HuH-7.5 (cell line): ENCODE data around the gene YY1AP1.
A peak's percentile ranks its signal among the peaks of the same experiment; 100 is the strongest.
"Not testable (repeated sequence)": the region's sequence is repeated elsewhere in the genome, so short reads cannot be mapped to it uniquely, and the experiment has no call there.

Experiments used
- DNase-seq: peaks from one replicate; pipeline ENCODE4 v3.0.0; 2011; ENCODE audit warnings: low spot score

YY1AP1 gene, protein sequence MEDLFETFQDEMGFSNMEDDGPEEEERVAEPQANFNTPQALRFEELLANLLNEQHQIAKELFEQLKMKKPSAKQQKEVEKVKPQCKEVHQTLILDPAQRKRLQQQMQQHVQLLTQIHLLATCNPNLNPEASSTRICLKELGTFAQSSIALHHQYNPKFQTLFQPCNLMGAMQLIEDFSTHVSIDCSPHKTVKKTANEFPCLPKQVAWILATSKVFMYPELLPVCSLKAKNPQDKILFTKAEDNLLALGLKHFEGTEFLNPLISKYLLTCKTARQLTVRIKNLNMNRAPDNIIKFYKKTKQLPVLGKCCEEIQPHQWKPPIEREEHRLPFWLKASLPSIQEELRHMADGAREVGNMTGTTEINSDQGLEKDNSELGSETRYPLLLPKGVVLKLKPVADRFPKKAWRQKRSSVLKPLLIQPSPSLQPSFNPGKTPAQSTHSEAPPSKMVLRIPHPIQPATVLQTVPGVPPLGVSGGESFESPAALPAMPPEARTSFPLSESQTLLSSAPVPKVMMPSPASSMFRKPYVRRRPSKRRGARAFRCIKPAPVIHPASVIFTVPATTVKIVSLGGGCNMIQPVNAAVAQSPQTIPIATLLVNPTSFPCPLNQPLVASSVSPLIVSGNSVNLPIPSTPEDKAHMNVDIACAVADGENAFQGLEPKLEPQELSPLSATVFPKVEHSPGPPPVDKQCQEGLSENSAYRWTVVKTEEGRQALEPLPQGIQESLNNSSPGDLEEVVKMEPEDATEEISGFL

DNA sequence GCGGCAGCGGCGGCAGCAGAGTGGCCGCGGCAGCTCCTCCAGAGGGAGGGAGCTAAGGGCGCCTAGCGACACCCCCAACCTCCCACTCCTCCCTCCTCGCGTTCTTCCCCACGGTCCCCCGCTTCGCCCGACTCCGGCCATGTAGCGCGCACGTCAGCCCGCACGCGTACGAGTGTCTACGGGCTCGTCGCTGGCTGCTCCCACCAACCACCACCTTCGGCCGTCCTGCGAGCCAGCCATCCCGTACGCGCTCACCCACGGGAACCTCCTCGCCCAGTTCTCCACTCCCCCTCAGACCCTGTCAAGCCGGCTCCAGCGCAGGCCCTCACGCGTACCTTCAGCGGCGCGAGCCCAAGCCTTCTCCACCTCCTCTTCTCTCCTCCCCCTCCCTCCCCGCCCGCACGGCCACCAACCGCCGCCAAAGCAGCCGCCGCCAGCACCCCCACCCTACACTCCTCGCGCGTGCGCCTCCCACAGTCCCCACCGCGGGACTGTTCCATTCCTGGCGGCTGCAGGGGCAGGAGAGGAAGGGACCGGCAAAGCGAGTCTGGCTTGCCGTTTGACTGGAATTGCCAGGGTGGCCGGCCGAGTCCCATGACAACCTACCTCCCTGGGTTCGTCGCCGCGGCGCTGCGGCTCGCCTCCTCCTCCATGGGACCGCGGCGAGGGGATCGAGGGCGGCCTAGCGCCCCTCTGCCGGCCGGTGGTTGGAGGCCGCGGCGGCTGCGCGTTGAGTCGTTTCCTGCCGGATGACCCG lies at the start of gene YY1AP1:
YY1AP1 (minus strand) TSS at position 451 of the 757 bp plus-strand sequence. CDS start 8,338 bp downstream, outside the sequence.
- DNase-seq, result peak; percentile 94

DNA sequence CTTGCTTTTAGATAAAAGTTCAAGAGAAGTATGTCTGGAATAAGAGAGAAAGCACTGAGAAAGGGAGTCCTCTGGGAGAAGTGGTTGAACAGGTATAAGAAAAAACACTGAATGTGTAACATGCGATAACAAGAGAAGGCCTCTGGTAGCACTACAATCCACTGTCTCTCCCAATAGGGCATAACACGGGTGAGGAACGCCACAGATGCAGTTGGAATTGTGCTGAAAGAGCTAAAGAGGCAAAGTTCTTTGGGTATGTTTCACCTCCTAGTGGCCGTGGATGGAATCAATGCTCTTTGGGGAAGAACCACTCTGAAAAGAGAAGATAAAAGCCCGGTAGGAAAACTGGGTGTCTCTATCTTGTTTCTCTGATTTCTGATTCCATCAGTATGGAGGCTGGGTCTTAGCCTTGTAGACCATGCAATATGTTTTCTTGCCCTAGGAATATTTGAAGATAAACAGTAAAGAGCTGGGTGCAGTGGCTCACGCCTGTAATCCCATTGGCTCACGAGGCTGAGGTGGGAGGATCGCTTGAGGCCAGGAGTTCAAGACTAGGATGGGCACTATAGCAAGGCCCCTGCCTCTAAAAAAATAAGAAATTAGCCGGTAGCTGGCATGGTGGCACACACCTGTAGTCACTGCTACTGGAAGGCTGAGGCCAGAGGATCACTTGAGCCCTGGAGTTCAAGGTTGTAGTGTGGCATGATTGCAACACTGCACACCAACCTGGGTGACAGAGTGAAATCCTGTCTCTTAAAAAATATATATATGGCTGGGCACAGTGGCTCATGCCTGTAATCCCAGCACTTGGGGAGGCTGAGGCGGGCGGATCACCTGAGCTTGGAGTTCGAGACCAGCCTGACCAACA lies 40.7 kb upstream of the YY1AP1 start:
- peak; percentile 25 for DNase-seq

DNA sequence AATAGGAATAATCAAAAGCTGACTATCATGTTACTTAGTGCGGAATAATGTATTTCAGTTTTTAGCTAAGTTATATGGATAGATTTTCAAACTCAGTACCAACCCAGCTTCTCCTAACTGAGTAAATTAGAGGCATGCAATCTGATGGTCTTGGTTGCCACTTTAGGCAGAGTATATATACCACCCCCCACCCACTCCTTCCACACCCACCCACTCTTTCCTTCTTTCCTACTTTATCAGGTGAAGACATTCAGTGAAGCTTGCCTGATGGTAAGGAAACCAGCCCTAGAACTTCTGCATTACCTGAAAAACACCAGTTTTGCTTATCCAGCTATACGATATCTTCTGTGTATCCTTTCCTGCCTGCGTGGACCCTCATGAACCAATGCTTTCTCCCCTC lies 36.6 kb upstream of the YY1AP1 start:
- DNase-seq, result no peak

DNA sequence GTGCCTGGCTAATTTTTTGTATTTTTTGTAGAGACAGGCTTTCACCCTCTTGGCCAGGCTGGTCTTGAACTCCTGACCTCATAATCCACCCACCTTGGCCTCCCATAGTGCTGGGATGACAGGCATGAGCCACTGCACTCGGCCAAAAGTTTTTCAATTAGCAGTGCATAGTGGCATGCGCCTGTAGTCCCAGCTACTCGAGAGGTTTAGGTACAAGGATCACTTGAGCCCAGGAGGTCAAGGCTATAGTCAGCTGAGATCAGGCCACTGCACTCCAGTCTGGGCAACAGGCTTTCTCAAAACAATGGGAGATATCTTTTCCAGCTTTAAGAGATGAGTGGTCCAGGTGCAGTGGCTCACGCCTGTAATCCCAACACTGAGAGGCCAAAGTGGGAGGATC lies 31.1 kb upstream of the YY1AP1 start:
- no peak for DNase-seq

DNA sequence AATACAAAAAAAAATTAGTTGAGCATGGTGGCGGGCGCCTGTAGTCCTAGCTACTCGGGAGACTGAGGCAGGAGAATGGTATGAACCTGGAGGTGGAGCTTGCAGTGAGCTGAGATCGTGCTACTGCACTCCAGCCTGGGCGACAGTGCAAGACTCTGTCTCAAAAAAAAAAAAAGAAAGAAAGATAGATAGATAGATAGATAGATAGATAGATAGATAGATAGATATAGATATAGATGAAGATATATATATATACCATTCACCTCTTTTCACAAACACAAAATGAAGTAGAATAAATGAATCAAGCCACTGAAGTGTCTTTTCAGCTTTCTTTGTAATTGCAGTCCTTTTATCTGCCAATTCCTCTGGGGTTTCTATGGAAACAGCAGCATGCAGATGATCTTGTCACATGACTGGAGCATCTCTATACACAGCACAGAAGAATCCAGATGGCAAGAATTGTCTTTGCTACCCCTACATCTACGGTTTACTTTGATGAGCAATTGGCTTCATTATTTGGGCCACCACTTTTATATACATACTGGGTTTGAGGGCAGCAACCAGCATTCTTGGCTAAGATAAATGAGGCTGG lies 30.0 kb upstream of the YY1AP1 start:
- DNase-seq, result not testable (repeated sequence)

DNA sequence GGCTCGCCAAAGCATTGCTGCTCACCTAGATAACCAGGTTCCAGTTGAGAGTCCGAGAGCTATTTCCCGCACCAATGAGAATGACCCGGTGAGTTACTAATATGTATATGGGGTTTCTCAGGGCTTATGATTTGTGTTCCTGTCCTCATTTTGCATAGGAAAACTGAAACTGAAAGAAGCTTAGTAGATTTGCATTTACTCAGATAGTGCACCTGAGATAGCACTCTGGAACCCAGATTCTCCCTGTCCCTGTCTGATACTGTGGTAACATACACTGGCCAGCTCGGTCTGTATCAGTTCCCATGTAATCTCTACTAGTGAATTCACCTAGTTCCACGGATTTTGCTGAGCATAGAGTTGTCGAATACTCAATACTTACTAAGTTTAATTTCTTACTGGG lies 28.5 kb upstream of the YY1AP1 start:
- no peak for DNase-seq

DNA sequence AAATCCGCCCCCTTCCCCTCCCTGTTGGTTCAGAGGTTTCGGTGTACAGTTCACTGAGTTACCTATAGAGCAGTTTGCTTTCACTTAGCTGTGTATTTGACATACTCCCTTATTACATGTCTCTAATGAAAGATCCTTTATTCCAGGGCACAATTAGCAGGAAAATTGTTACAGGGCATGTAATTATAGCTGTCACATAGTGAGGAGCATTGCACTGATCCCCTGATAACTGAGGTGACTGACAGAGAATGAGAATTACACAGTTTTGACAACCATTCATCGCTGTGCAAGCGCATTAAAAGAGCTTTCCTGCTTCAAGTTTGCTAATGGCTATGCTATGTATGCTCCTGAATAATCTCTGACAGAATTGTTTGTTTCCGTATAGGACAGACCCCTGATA lies 27.2 kb upstream of the YY1AP1 start:
- DNase-seq, result no peak

DNA sequence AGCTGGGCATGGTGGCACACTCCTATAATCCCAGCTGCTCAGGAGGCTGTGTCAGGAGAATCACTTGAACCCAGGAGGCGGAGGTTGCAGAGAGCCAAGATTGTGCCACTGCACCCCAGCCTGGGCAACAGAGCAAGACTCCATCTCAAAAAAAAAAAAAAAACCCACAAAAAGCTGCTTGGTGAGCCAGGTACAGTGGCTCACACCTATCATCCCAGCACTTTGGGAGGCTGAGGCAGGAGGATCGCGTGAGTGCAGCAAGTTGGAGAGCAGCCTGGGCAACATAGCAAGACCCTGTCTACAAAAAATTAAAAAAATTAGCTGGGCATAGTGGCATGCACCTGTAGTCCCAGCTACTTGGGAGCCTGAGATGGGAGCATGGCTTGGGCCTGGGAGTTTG lies 26.5 kb upstream of the YY1AP1 start:
- not testable (repeated sequence) for DNase-seq

DNA sequence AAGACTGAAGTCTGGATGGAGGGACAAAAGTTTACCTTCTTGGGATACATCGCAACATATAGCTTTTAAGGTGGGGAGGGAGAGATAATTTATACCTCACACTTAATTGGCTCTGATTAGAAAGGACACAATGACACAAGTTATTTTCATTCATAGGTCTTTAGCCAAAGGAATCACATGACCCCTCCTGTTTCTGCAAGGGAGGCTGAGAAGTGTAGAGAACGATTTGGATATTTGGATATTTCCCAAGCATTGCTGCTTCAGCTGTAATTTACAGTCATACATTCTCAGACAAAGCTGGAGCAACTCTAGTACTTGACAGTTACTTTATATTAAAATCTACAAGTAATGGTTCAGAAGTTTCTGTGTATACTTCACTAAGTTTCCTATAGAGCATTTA lies 24.5 kb upstream of the YY1AP1 start:
- DNase-seq, result no peak

DNA sequence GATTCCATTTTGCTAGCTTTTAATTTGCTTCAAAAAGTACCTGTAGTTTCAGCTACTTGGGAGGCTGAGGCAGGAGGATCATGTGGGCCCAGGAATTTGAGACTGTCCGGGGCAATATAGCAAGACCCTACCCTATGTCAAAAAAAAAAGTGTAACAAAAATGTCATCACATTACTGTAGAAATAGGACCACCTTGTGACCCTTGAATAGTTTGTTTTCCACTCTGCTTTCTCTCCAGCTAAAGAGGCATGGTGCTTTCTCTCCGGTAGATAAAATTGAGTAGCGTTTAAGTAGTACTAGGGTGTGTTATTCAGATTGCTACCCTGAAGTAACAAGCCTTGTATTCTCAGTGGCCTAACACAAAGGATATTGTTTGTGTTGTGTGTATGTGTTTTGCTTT lies 24.1 kb upstream of the YY1AP1 start:
- not testable (repeated sequence) for DNase-seq

DNA sequence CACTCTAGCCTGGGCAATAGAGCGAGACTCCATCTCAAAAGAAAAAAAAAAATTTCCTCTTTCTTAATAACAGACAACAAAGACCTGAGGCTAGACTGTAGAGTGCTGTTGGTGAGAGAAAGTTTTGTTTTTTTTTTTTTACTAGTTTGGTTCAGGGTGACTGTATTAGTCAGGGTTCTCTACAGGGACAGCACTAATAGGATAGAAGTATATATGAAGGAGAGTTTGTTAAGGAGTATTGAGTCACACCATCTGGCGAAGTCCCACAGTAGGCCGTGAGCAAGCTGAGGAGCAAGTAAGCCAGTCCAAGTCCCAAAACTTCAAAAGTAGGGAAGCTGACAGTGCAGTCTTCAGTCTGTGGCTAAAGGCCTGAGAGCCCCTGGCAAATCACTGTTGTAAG lies 22.9 kb upstream of the YY1AP1 start:
- not testable (repeated sequence) for DNase-seq

DNA sequence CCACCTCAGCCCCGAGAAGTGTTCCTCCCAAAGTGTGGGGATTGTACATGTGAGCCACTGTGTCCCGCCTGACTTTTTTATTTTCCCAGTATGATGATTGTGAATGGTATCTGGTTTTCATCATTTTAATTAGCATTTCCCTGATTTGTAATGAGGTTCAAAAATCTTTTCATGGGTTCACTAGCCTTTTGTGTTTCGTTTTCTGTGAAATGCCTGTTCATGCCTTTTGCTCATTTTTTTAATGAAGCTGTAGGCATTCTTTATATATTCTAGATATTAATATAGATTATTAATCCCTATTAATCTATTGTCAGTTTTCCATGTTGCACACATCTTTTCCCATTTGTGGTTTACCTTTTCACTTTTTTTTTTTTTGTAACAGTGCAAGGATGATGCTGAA lies 20.8 kb upstream of the YY1AP1 start:
- no peak for DNase-seq

DNA sequence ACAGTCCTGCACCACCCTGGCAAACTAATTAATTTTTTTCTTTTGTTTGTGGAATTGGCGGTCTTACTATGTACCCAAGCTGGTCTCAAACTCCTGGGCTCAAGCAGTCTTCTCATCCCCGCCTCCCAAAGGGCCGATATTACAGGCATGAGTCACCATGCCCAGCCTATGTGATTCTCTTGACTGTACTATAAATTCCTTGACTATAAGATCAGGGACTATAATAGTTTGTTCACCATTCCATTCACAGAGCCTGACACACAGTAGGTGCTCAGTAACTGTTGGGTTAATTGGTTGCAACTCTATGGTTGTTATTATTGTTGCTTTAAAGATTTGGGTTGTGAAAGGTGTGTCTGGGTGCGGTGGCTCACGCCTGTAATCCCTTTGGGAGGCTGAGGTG lies 17.6 kb upstream of the YY1AP1 start:
- DNase-seq, result no peak

DNA sequence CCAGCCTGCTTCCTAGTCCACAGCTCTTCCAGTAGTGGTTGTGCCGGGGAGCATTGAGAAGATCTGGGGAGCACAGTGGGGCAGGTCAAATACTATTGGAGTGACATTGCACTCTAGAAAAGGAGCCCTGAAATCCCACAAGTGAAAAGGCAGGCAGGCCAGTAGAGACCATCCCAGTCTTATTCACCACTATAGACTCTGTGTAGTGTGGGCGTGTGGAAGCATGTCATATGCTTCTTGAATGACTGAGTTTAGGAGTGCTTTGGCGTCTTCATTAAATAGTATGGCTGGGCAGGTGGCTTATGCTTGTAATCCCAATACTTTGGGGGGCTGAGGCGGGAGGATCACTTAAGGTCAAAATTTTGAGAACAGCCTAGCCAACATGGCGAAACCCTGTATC lies 15.8 kb upstream of the YY1AP1 start:
- not testable (repeated sequence) for DNase-seq

DNA sequence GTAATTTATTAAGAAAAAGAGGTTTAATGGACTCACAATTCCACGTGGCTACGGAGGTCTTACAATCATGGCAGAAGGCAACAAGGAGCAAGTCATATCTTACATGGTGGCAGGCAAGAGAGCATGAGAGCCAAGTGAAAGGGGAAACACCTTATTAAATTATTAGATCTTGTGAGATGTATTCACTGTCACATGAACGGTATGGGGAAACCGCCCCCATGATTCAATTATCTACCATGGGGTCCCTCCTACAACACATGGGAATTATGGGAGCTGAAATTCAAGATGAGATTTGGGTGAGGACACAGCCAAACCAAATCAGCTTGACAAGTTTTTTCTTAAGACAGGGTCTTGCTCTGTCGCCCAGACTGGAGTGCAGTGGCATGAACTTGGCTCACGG lies 14.6 kb upstream of the YY1AP1 start:
- no peak for DNase-seq

DNA sequence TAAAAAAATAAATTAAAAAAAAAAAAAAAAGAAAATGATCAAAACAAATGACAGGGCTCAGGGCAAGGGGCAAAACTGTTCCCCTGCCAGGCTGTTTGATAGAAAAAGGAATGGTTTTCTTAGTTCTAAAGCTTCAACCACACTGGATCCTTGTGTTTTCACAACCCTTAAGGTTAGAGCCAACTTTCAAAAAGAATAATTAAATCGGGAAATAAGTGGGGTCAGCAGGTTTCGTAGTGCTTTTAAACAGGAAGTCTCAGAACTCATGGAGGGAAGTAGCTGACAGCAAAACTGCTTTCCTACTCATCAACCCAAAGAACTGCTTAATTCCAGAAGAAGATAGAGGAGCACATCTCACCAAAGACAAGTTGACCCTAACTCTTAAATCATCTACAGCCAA lies 13.1 kb upstream of the YY1AP1 start:
- DNase-seq, result not testable (repeated sequence)

DNA sequence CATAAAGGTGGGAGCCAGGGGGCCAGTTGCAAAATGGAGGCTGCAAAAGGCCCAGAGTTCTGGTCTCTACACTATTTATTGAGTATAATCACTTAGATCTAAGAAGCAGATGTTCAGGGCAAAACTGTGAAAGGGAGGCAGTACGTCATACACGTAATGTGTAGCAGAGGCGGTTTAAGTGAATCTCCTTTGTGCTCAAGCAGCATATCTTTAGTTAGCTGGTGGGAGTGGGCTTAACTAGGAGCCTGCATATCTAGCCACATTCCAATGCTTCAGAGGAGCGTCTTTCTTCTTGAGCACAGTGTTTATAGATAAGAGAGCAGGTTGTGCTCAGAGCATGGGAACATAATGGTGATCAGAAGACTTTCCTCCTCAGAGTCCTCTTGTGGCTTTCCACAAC lies 10.5 kb upstream of the YY1AP1 start:
- DNase-seq, result not testable (repeated sequence)

DNA sequence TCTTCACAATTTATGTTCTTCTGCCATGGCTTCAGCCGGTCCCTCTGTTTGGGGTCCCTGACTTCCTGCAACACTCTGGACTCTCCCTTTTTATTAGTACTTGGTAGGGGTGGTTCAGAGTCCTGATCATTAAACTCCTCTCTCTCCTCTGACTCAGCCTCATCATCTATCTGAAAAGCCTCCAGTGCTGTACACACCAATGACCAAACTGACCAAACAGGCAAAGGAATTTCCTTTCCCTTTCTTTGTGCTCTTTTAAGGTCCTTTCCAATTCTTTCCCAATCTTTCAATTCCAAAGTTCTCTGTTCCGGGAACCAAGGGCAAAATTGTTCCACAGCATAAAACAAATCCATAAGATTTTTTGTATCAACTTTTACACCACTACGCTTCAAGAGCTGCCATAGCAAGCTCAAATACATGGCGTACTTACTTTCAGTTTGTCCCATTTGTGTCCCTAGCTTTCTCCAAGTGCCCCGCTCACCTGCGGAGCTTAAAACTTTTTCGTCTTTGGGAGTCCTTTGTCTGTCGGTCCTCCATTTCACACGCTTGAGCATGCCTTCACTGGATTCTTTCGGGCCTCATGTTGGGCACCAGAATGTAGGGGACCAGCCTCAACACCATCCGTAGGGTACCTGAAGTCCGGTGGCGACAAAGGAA lies 9.9 kb upstream of the YY1AP1 start:
- no peak for DNase-seq

DNA sequence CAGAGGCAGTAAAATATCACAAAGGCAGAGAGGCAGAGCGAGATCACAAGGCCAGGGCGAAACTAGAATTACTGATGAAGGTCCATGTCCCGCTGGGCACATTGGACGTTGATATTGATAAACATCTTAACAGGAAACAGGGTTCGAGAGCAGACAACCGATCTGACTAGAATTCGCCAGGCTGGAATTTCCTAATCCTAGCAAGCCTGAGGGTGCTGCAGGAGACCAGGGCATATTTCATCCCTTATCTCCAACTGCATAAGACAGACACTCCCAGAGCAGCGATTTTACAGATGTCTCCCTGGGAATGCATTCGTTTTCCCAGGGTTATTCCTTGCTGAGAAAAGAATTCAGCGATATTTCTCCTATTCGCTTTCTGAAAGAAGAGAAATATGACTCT lies 9.0 kb upstream of the YY1AP1 start:
- not testable (repeated sequence) for DNase-seq

DNA sequence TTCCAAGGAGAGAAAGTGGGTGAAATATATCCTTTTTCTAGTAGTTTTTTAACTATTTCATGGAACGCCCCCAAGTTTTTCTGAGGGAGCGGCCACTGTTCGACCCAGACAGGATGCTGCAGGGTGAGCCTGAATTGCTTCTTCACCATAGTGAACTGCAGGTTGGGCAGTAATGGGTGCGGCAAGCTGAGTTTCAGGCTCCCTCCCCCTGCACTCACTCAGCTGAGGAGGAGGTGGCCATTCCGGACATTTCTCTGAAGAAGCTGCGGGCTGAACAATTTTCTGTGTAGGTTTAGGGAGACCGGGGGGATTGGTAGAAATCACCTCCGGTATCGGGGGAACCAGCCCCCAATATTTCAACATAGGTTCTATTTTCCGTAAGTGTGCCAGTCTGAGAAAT lies 8.5 kb upstream of the YY1AP1 start:
- no peak for DNase-seq

DNA sequence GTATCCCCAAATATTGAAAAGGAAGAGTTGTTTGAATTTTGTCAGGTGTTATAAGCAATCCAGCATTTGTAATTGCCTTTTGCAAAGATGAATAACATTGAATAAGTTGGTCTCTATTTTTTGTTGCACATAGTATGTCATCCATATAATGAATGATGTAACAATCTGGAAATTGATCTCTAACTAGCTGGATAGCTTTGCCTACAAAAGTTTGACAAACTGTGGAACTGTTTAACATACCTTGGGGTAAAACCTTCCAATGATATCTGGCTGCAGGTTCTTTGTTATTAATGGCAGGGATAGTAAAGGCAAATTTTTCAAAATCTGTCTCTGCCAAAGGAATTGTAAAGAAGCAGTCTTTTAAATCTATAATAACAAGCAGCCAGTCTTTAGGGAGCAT lies 8.0 kb upstream of the YY1AP1 start:
- DNase-seq, result no peak
